CD1c-positive myeloid dendritic cell (primary cell): Measurements from ENCODE around the gene CUL4B.
"Not testable (repeated sequence)": the region's sequence is repeated elsewhere in the genome, so short reads cannot be mapped to it uniquely, and the experiment has no call there.

Experiments
- DNase-seq: peaks from one replicate; pipeline ENCODE4 v3.0.0-alpha.2; 2016; ENCODE audit errors: extremely low spot score

Gene CUL4B

DNA sequence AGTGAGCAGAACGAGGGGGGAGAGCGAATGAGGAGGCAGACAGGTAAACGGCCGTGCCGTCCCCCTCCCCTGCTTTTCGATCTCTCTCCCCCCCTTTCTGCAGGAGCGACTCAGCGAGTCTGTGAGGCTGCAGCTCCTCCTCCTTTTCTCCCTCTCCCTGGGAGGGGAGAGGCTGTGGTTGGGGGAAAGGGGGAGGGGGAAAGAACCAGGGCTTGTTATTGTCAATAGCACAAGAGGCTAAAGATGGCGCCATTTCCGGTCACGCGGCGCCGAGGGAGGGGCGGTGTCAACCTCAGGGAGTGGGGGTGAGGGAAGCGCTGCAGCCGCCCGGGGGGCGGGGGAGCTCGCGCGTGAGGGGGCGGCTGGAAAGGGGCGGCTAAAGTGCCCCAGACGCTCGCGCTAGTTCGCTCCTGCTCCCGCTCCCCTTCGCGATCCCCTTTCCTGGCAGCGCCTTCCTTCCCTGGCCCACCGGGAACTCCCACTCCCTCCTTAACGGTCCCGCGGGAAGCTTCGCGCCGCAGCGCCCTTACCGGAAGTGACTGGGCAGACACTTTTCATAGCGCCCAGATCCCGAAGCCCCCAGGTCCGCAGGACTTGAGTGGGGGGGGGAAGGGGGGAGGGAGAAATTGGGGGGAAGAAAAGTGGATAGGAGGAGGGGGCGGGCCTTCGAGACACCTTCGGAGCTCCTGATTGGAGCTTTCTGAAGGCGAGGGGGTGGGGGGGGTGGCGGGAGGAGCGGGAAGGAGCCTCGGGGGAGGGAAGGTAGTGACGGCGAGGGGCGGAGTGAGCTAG is at the start of gene CUL4B:
Gene CUL4B, minus strand, starts transcription at position 121 of the 792 bp plus-strand sequence. CDS start 324 bp downstream, outside the sequence.
- DNase-seq: peak; percentile 93

- DNase-seq: peak; percentile 39
Measured at GRCh38 chrX:120604361-120604782, 43.6 kb upstream of the CUL4B start.

- peak; percentile 79 for DNase-seq
Measured at GRCh38 chrX:120603707-120604360, 43.1 kb upstream of the CUL4B start, which contains the start of gene MCTS1. TSS of gene MCTS1 (plus strand) at chrX:120604101. CDS start at chrX:120604237, 136 bp downstream.

DNA sequence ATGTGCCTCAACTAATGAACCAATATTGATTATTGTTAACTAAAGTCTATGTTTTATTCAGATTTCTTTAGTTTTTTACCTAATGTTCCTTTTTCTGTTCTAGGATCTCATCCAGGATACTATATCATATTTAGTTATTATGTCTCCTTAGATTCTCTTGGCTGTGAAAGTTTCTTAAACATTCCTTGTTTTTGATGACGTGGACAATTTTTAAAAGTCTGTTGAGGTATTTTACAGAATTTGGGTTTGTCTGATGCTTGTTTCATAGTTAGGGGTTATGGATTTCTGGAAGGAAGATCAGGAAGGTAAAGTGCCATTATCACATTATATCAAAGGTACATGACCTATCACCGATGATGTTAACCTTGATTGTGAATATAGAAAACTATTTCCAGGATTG is 24.9 kb upstream of the CUL4B start:
- no peak for DNase-seq

GRCh38 chrX:120575379-120576114 is 14.8 kb upstream of the CUL4B start:
- no peak for DNase-seq

GRCh38 chrX:120573806-120574205 is 13.0 kb upstream of the CUL4B start:
- not testable (repeated sequence) for DNase-seq

GRCh38 chrX:120570011-120570600 is 9.3 kb upstream of the CUL4B start:
- DNase-seq: no peak

DNA sequence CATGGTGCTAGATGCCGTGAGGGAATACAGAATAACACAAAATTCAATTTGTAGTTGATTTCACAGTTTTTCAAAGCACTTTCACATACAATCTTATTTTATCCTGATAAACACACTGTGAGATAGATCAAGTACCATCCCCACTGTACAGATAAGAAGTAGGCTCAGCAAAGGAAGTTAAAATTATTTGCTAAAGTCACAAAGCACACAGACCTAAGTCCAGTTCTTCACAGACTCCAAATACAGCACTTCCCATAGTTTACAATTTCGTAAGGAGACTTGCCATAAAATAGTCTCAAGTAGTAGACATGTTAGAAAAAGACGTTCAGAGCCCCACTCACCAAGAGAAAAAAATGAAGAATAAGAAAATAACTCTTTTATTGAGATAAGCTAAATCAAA is 7.8 kb upstream of the CUL4B start:
- no peak for DNase-seq

GRCh38 chrX:120568035-120568434 is 7.3 kb upstream of the CUL4B start:
- DNase-seq: no peak

DNA sequence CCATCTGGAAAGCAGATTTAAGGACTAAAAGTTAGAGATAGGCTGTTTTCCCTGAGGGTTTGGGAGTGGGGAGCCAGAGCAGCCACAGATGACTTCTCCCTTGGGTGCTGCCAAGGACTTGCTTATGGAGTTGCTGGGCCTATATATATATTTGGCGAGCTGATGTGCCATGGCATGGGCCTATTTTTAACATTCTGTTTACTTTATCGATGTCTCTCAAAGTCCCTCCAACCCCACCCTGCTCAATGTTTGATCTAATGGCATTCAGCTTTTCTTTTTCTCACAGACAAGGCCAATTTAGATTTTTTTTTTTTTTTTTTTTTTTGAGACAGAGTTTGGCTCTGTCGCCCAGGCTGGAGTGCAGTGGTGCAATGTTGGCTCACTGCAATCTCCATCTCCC is 6.1 kb upstream of the CUL4B start:
- no peak for DNase-seq

- DNase-seq: no peak
Measured at GRCh38 chrX:120564925-120565324, 4.2 kb upstream of the CUL4B start.

- peak; percentile 8 for DNase-seq
Measured at GRCh38 chrX:120562569-120562926, 1.8 kb upstream of the CUL4B start.

DNA sequence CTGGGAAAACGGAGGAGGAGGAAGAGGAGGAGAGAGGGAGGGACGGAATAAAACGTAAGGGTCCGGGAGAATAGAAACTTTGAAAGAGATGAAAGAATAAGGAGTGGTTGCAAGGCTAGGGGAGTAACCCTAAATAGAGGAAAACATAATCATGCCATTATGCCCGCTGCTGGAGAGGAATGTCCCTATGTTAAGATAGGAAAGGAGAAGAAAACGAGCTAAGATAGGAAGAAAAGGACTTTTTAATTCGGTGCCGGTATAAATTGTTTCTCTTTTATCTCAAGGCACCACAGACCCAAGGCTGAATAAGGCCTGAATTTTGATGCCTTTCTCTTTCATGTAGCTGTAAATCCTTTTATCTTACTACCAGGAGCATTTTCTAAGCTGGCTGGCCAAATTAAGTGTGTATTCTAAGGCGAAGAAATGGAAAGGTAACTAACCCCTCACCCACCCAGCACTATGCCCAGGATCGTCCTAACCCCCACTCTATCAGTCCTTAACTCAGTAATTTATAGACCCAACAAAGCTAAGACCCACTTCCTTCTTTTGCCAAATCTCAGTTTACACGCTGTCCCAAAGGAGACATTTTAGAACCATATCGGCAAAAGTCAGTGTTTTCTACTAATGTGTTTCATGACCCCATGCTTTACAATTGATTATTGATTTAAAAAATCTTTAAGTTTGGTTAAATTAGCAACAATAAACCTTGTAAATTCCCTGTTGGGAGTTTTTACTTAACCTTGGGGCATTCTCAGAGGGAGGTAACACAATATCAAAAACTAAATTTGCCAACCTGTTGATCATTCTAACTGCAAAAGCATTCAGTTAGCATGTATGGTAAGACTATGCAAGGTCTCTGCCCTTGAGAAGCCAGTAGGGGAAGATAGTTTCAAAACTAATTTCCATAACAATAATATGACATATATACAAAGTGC is 1.1 kb upstream of the CUL4B start:
- DNase-seq: no peak

DNA sequence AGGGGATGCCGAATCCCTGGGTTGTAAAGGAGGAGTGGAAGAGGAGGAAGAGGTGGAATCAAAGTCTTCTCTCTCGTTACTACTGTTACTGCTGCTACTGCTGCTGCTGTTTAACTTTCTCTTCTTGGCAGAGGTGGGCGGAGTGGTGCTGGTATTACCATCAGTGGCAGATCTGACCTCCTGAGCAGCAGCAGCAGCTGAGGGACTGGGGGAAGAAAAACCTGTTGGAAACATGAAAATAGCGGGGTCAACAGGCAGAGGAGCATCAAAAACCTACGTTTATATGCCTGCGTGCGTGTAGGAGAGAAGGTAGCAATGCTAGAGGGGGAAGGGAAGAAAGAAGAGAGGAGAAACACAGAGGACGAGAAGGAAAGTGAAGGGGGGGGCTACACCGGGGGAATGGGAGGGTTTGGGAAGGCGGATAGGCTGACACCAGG is 339 bp downstream of the CUL4B start:
- DNase-seq: peak; percentile 19

DNA sequence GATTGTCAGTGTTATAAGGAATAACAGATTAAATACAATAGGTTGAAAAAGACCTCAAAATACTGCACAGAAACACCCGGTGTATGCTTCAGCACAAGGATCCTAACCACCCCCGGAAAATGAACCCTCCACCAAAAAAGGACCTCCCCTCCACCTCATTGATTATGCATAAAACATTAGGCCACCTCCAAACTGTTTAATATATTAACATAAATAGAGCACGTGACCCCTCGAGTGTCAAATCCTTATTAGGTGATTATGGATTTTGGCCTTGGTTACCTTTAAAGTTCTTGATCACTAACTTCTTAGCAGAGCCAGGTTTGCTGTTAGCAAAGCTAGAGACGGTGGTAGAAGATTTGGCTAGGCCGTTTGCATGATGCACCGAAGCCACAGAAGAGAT is 958 bp downstream of the CUL4B start:
- DNase-seq: no peak

- no peak for DNase-seq
Measured at GRCh38 chrX:120556251-120556650, 4.5 kb downstream of the CUL4B start.

- no peak for DNase-seq
Measured at GRCh38 chrX:120549483-120550452, 11.0 kb downstream of the CUL4B start.

GRCh38 chrX:120536061-120536460 is 24.7 kb downstream of the CUL4B start:
- peak; percentile 34 for DNase-seq

DNA sequence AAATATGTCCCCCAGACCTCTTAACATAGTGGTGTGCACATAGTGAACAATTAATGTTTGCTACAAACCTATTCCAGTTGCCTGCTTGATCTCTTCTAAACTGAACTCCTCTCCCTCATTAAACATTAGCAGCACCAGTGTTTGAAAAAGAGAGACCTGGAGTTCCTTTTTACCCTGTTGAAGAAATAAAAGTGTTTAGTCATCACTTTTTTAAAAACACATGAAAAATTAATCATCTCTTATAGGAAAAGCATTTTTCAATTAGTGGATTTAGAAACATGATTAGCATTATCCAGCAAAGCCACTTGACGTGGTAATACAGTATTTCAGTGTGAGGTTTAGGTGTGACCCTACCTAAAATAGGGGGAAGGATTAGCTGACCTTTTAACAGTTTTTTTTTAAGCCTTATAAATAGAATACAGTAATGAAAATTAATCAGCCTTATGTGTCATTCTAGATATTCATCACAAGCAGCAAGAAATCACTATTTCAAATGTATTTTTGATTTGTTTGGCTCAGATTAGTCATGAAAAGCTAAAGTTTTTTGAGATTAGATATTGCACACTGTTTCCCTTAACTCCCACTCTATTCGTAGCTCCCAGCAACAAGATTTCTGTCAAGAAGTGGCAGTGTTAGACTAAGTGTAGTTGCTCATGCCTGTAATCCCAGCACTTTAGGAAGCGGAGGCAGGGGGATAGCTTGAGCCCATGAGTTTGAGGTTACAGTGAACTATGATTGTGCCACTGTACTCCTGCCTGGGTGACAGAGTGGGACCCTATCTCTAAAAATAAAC is 26.2 kb downstream of the CUL4B start:
- no peak for DNase-seq
